GM23338 (cell line): ENCODE measurements around the gene TARS2. TPM values are rescaled to one million over a fixed set of nuclear protein-coding genes. Genes with fewer than 3 reads are reported as not detected.

Experiments used
- ATAC-seq: fragments of 200-7000 bp; cut with Tn5 transposase; 3 replicates; pipeline ENCODE4 v1.9.1; 2020
- DNase-seq: peaks from one replicate; pipeline ENCODE4 v3.0.0-alpha.2; 2015; ENCODE audit warnings: low spot score
- H2AFZ ChIP-seq: fragments of 200-600 bp; sonication (generic); 2 replicates; pipeline ENCODE4 v1.8.0; 2016; ENCODE audit warnings: antibody characterized with exemption, mild to moderate bottlenecking, moderate library complexity
- H3F3A ChIP-seq: fragments of 200-600 bp; sonication (generic); replicated peaks from 2 replicates; pipeline ENCODE4 v1.8.0; 2017; ENCODE audit warnings: antibody characterized with exemption, mixed run types, low read depth
- H3K27ac ChIP-seq: fragments of 200-600 bp; sonication (generic); 2 replicates; pipeline ENCODE4 v1.6.1; 2016; ENCODE audit warnings: low read depth
- H3K27me3 ChIP-seq: fragments of 200-600 bp; sonication (generic); 2 replicates; pipeline ENCODE4 v1.8.0; 2016; ENCODE audit warnings: mild to moderate bottlenecking, mixed run types, moderate library complexity; ENCODE audit not compliant: insufficient read depth
- H3K36me3 ChIP-seq: fragments of 200-600 bp; sonication (generic); 2 replicates; pipeline ENCODE4 v1.8.0; 2016; ENCODE audit warnings: mild to moderate bottlenecking; ENCODE audit not compliant: insufficient read depth
- H3K4me1 ChIP-seq: fragments of 200-600 bp; sonication (generic); 2 replicates; pipeline ENCODE4 v1.8.0; 2016; ENCODE audit warnings: mild to moderate bottlenecking, moderate library complexity; ENCODE audit not compliant: insufficient read depth
- H3K4me2 ChIP-seq: fragments of 200-600 bp; sonication (generic); 2 replicates; pipeline ENCODE4 v1.7.1; 2017; ENCODE audit warnings: mixed run types
- H3K4me3 ChIP-seq: fragments of 200-600 bp; sonication (generic); 2 replicates; pipeline ENCODE4 v1.6.1; 2016; ENCODE audit warnings: mixed run types
- H3K79me2 ChIP-seq: fragments of 200-600 bp; sonication (generic); replicated peaks from 2 replicates; pipeline ENCODE4 v1.8.0; 2017; ENCODE audit warnings: mild to moderate bottlenecking; ENCODE audit not compliant: insufficient read depth
- H3K9me2 ChIP-seq: fragments of 200-600 bp; sonication (generic); 2 replicates; pipeline ENCODE4 v1.8.0; 2017; ENCODE audit not compliant: insufficient read depth
- H4K20me1 ChIP-seq: fragments of 200-600 bp; sonication (generic); replicated peaks from 2 replicates; pipeline ENCODE4 v1.8.0; 2017; ENCODE audit warnings: mild to moderate bottlenecking; ENCODE audit not compliant: insufficient read depth
- H3K27ac Mint-ChIP-seq: 2 replicates; pipeline ENCODE4 v1.8.0; 2020; ENCODE audit warnings: inconsistent platforms, mild to moderate bottlenecking, moderate library complexity, mixed read lengths
- H3K27me3 Mint-ChIP-seq: 3 replicates; pipeline ENCODE4 v1.8.0; 2022; ENCODE audit warnings: low read depth, mild to moderate bottlenecking, moderate library complexity, mixed read lengths, inconsistent platforms; ENCODE audit not compliant: insufficient read depth, poor library complexity
- H3K36me3 Mint-ChIP-seq: 3 replicates; pipeline ENCODE4 v1.8.0; 2021; ENCODE audit warnings: low read depth, mild to moderate bottlenecking, inconsistent platforms, moderate library complexity, mixed read lengths
- H3K4me1 Mint-ChIP-seq: 3 replicates; pipeline ENCODE4 v1.8.0; 2020; ENCODE audit warnings: mild to moderate bottlenecking, inconsistent platforms, mixed read lengths
- H3K4me3 Mint-ChIP-seq: 3 replicates; pipeline ENCODE4 v1.8.0; 2021; ENCODE audit warnings: moderate library complexity, mild to moderate bottlenecking, inconsistent platforms, mixed read lengths
- H3K9me3 Mint-ChIP-seq: 3 replicates; pipeline ENCODE4 v1.8.0; 2020; ENCODE audit warnings: moderate library complexity, mild to moderate bottlenecking, inconsistent platforms, mixed read lengths
- CREB1 ChIP-seq: fragments of 250-450 bp; sonication (Bioruptor Pico); IDR thresholded peaks from 2 replicates; pipeline ENCODE4 v1.5.0; 2020; ENCODE audit warnings: low read depth, mild to moderate bottlenecking, moderate library complexity
- JUNB ChIP-seq: IDR thresholded peaks from one replicate; pipeline ENCODE4 v1.6.1; 2016; ENCODE audit warnings: antibody characterized with exemption; ENCODE audit not compliant: unreplicated experiment
- POLR2AphosphoS5 ChIP-seq: IDR thresholded peaks from 2 replicates; pipeline ENCODE4 v1.6.1; 2016; ENCODE audit warnings: antibody characterized with exemption, low read depth
- ZNF114 ChIP-seq: fragments of 250-450 bp; sonication (Bioruptor Pico); IDR thresholded peaks from 2 replicates; pipeline ENCODE4 v1.5.0; 2020; ENCODE audit warnings: mild to moderate bottlenecking, moderate library complexity
- ZNF331 ChIP-seq: fragments of 250-450 bp; sonication (Bioruptor Pico); IDR thresholded peaks from 2 replicates; pipeline ENCODE4 v1.5.0; 2020; ENCODE audit warnings: low read depth, mild to moderate bottlenecking, moderate library complexity
- polyA plus RNA-seq: library from polyadenylated mRNA; unstranded; fragments of >200 nt; fragmentation: Nextera tagmentation; extraction: Ambion mirVana; gene quantifications from 2 replicates; pipeline ENCODE4 v1.2.1, GENCODE V29; 2016
- total RNA-seq: library from RNA; depleted of rRNA; stranded (reverse); fragments of >200 nt; shearing (Covaris generic); gene quantifications from 2 replicates; pipeline ENCODE4 v1.2.3, GENCODE V29; 2014
- TF ChIP-seq, protein P1 (sequence below): IDR thresholded peaks from one replicate; pipeline ENCODE4 v1.6.1; 2018; ENCODE audit warnings: antibody characterized with exemption; ENCODE audit not compliant: unreplicated experiment
- TF ChIP-seq, protein P2 (sequence below), 2 experiments: fragments of 200-600 bp in 1 of 2; sonication (generic) in 1 of 2; conservative IDR thresholded peaks; 2 replicates each; pipeline versions ENCODE4 v1.5.1 to v1.6.1; 2016 to 2017; ENCODE audit warnings: antibody characterized with exemption in 2 of 2, low read depth in 2 of 2, mild to moderate bottlenecking in 2 of 2, moderate library complexity in 1 of 2

Gene TARS2
- total and polyA plus RNA-seq, 2 experiments from 2014 or later: 19.5 to 28.4 TPM

DNA sequence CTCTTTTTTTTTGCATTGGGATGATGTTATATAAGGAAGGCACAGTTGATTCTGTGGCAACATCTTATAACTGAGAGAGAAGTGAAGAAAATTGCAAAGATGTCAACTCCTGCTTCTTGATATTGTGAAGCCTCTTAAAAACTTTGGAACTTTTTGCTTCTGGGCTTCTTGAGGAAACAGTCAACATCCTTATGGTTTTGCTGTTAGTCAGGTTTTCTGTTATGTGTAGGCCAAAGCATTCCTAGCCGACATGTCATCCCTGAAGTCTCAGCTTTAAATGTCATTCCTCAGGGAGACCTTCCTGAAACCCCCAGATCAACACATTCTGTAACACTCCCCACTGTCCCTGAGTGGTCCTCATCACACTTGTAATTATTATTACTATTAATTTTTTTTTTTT is 41.0 kb downstream of the TARS2 start:
- no peaks in the 10 kb centered on the region for H3K36me3 Mint-ChIP-seq
- Histone ChIP-seq H4K20me1 (no peaks in the 10 kb centered on the region), H3K79me2 (no peaks in the 10 kb centered on the region), H3K27me3 (no peaks in the 10 kb centered on the region), H3K36me3 (no peaks in the 10 kb centered on the region), H3K9me2 (no peaks in the 10 kb centered on the region), H3K27ac (no peak overlapping the region), H3K4me2 (no peak overlapping the region), H3K4me1 (0 out of 2 replicates have a peak, but pooled peaks cover 2% of the 10 kb centered on the region), H3F3A (peaks cover 7% of the 10 kb centered on the region; the same call in 1 of the 2 replicates), H3K4me3 (no peak overlapping the region), H2AFZ (no peak overlapping the region)
- peaks cover 4% of the 10 kb centered on the region; the same call in 2 of the 3 replicates for H3K4me1 Mint-ChIP-seq
- TF ChIP-seq, protein P1, sequence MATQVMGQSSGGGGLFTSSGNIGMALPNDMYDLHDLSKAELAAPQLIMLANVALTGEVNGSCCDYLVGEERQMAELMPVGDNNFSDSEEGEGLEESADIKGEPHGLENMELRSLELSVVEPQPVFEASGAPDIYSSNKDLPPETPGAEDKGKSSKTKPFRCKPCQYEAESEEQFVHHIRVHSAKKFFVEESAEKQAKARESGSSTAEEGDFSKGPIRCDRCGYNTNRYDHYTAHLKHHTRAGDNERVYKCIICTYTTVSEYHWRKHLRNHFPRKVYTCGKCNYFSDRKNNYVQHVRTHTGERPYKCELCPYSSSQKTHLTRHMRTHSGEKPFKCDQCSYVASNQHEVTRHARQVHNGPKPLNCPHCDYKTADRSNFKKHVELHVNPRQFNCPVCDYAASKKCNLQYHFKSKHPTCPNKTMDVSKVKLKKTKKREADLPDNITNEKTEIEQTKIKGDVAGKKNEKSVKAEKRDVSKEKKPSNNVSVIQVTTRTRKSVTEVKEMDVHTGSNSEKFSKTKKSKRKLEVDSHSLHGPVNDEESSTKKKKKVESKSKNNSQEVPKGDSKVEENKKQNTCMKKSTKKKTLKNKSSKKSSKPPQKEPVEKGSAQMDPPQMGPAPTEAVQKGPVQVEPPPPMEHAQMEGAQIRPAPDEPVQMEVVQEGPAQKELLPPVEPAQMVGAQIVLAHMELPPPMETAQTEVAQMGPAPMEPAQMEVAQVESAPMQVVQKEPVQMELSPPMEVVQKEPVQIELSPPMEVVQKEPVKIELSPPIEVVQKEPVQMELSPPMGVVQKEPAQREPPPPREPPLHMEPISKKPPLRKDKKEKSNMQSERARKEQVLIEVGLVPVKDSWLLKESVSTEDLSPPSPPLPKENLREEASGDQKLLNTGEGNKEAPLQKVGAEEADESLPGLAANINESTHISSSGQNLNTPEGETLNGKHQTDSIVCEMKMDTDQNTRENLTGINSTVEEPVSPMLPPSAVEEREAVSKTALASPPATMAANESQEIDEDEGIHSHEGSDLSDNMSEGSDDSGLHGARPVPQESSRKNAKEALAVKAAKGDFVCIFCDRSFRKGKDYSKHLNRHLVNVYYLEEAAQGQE: no peak
- TF ChIP-seq ZNF331 (CRISPR knock-in tag) (no peak), CREB1 (no peak)
- no peak for DNase-seq
- H3K9me3 Mint-ChIP-seq: no peaks in the 10 kb centered on the region
- no peak overlapping the region for H3K27ac Mint-ChIP-seq
- no peak overlapping the region for H3K4me3 Mint-ChIP-seq
- no peak for ATAC-seq
- no peaks in the 10 kb centered on the region for H3K27me3 Mint-ChIP-seq

DNA sequence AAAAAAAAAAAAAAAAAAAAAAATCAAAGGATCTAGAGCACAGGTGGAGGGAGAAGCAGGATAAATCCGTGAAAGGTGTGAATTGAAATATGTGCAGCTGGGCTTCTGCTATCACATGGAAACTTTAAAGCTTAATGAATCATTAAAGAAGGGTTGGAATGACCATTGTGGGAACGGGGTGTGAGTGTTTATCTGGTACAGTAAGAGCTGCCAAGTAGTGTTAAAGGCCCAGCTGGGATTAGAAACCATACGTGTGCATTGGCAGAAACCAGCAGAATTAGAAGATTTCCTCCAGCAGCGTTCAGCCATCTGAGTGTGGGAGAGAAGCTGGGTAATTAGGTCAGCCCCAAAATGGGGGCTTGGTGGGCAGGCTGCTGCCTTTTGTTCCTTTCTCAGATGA is 41.8 kb downstream of the TARS2 start:
- no peaks in the 10 kb centered on the region for H3K27me3 ChIP-seq
- Mint-ChIP-seq H3K4me3 (no peak overlapping the region), H3K4me1 (peaks cover 7% of the 10 kb centered on the region), H3K36me3 (no peaks in the 10 kb centered on the region), H3K9me3 (no peaks in the 10 kb centered on the region), H3K27ac (no peak overlapping the region), H3K27me3 (no peaks in the 10 kb centered on the region)
- DNase-seq (no peak), ATAC-seq (no peak)
- peaks cover 7% of the 10 kb centered on the region; the same call in 1 of the 2 replicates for H3F3A ChIP-seq
- 0 out of 2 replicates have a peak, but pooled peaks cover 2% of the 10 kb centered on the region for H3K4me1 ChIP-seq
- H3K27ac ChIP-seq: no peak overlapping the region
- H4K20me1 ChIP-seq: no peaks in the 10 kb centered on the region
- H3K9me2 ChIP-seq: no peaks in the 10 kb centered on the region
- TF ChIP-seq, protein P2, sequence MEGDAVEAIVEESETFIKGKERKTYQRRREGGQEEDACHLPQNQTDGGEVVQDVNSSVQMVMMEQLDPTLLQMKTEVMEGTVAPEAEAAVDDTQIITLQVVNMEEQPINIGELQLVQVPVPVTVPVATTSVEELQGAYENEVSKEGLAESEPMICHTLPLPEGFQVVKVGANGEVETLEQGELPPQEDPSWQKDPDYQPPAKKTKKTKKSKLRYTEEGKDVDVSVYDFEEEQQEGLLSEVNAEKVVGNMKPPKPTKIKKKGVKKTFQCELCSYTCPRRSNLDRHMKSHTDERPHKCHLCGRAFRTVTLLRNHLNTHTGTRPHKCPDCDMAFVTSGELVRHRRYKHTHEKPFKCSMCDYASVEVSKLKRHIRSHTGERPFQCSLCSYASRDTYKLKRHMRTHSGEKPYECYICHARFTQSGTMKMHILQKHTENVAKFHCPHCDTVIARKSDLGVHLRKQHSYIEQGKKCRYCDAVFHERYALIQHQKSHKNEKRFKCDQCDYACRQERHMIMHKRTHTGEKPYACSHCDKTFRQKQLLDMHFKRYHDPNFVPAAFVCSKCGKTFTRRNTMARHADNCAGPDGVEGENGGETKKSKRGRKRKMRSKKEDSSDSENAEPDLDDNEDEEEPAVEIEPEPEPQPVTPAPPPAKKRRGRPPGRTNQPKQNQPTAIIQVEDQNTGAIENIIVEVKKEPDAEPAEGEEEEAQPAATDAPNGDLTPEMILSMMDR (conservative IDR thresholded peaks at IDR 0.05; ENCODE audit: low read depth in 2 of 2): no peak
- no peak for TF ChIP-seq ZNF331 (CRISPR knock-in tag)
- no peak for TF ChIP-seq JUNB
- TF ChIP-seq POLR2AphosphoS5: no peak
- TF ChIP-seq, protein P1: no peak
- no peak for TF ChIP-seq ZNF114 (CRISPR knock-in tag)
- no peak overlapping the region for H2AFZ ChIP-seq
- H3K79me2 ChIP-seq: no peaks in the 10 kb centered on the region
- H3K4me2 ChIP-seq: no peak overlapping the region
- no peaks in the 10 kb centered on the region for H3K36me3 ChIP-seq
- H3K4me3 ChIP-seq: no peak overlapping the region
